Spleen (tissue), 11 donors: Measurements from ENCODE around the gene PDE2A. TPM values are rescaled to one million over a fixed set of nuclear protein-coding genes. Genes with fewer than 3 reads are reported as not detected.

Experiments used
- DNase-seq: peaks from one replicate; pipeline ENCODE4 v3.0.0-alpha.2; 2020
- H3K27ac ChIP-seq, 8 donors: fragments of 200-600 bp; sonication (generic) in 7 of 8; 1 replicate in 4 of 8; 2 replicates in 4 of 8; pipeline versions ENCODE4 v1.5.0 to v1.8.0; 2016 to 2021; ENCODE audit warnings: inconsistent platforms in 4 of 8, mild to moderate bottlenecking in 4 of 8, moderate library complexity in 1 of 8
- H3K27me3 ChIP-seq, 7 donors: fragments of 200-600 bp; sonication (generic) in 6 of 7; replicated peaks in 1 of 7; 1 replicate in 4 of 7; 2 replicates in 3 of 7; pipeline versions ENCODE4 v1.5.0 to v1.8.0; 2016 to 2021; ENCODE audit warnings: inconsistent platforms in 3 of 7, mild to moderate bottlenecking in 1 of 7
- H3K36me3 ChIP-seq, 6 donors: fragments of 200-600 bp; sonication (generic) in 5 of 6; 1 replicate in 4 of 6; 2 replicates in 2 of 6; pipeline versions ENCODE4 v1.5.0 to v1.8.0; 2016 to 2021; ENCODE audit warnings: inconsistent platforms in 2 of 6
- H3K4me1 ChIP-seq, 6 donors: fragments of 200-600 bp; sonication (generic) in 5 of 6; 1 replicate in 3 of 6; 2 replicates in 3 of 6; pipeline versions ENCODE4 v1.5.0 to v1.8.0; 2016 to 2021; ENCODE audit warnings: inconsistent platforms in 3 of 6
- H3K4me3 ChIP-seq, 8 donors: fragments of 200-600 bp; sonication (generic) in 7 of 8; 1 replicate in 4 of 8; 2 replicates in 4 of 8; pipeline versions ENCODE4 v1.5.0 to v1.8.0; 2016 to 2021; ENCODE audit warnings: inconsistent platforms in 4 of 8, mild to moderate bottlenecking in 4 of 8, moderate library complexity in 2 of 8
- H3K9me3 ChIP-seq, 8 donors: fragments of 200-600 bp; sonication (generic) in 7 of 8; 1 replicate in 4 of 8; 2 replicates in 4 of 8; pipeline versions ENCODE4 v1.5.0 to v1.8.0; 2016 to 2021; ENCODE audit warnings: inconsistent platforms in 4 of 8
- CTCF ChIP-seq, 11 experiments: fragments of 200-600 bp in 7 of 11; fragments of 450-650 bp in 4 of 11; sonication (generic) in 4 of 11; IDR thresholded peaks in 8 of 11; conservative IDR thresholded peaks in 3 of 11; 1 replicate in 7 of 11; 2 replicates in 4 of 11; pipeline versions ENCODE4 v1.4.0 to v1.8.0; 2016 to 2021; ENCODE audit warnings: antibody characterized with exemption in 11 of 11, inconsistent platforms in 4 of 11, mild to moderate bottlenecking in 1 of 11
- POLR2A ChIP-seq, 3 donors: fragments of 450-650 bp; IDR thresholded peaks; one replicate each; pipeline ENCODE4 v1.5.1; 2017; ENCODE audit warnings: antibody characterized with exemption in 3 of 3, mild to moderate bottlenecking in 1 of 3
- POLR2AphosphoS5 ChIP-seq, 3 donors: sonication (generic); formaldehyde crosslinking; IDR thresholded peaks; one replicate each; pipeline ENCODE4 v1.5.1; 2017; ENCODE audit warnings: antibody characterized with exemption in 3 of 3
- WGBS, 5 donors: extraction: QIAGEN DNeasy Blood & Tissue Kit in 3 of 5; methylation state at CpG; one replicate each; pipeline versions ENCODE4 v1.1.5 to v1.1.7; 2013 to 2018; 5-methylcytosine and 5-hydroxymethylcytosine counted together
- intact Hi-C: fragments of 100-400 bp; cut with DNase I; formaldehyde crosslinking; loops from one replicate; pipeline ENCODE4 v1.15.0; 2023; ENCODE audit warnings: low total_unique reads
- polyA plus RNA-seq, 3 donors: library from polyadenylated mRNA; stranded (reverse); fragments of 200-250 nt; gene quantifications; one replicate each; pipeline ENCODE4 v1.2.1, GENCODE V29; 2013
- total RNA-seq, 7 donors: library from RNA; depleted of rRNA in 3 of 7; stranded (reverse); fragments of >200 nt in 3 of 7; fragmentation: NEBNext Ultra II Directional in 4 of 7; extraction: Animal tissue kit (Norgen Biotek cat#: 25700) in 4 of 7; gene quantifications; one replicate each; pipeline versions ENCODE4 v1.1.0 to v1.2.1, GENCODE V29; 2016 to 2021
- donor health status: healthy with polysubstance abuse.
- donor health status: DM: no; HTN: no; CAD: no; lungs with moderate emphysema.
- donor health status: DM: no; HTN: no; CAD: no.
- donor health status: Bipolar disorder and iron deficiency.
- donor health status: healthy.
- donor health status: DM: no; HTN: no; CAD: no.
- donor health status: DM: yes; HTN: yes; CAD: no.

Gene PDE2A
- total and polyA plus RNA-seq, 10 donors, result 58.2 to 584 (median 333) TPM

GRCh38 chr11:72583616-72584292, 90.5 kb downstream of the PDE2A start:
- H3K4me3 ChIP-seq, result peak overlapping the region in 4 of 8 donors; percentile 19 to 66 (median 30)

GRCh38 chr11:72583177-72583553, 91.1 kb downstream of the PDE2A start:
- Histone ChIP-seq H3K36me3 (peaks cover 0 to 85% (median 22%) of the 10 kb centered on the region in 6 donors), H3K27me3 (peaks cover 0 to 27% (median 0%) of the 10 kb centered on the region in 7 donors), H3K27ac (no peak overlapping the region), H3K4me3 (no peak overlapping the region), H3K9me3 (no peaks in the 10 kb centered on the region), H3K4me1 (peaks cover 9 to 50% (median 22%) of the 10 kb centered on the region in 6 donors)
- 47 to 100% (median 68%) methylated on average over 2 of the region's 2 CpGs for WGBS, 5 donors
- intact Hi-C loops, result no loop called here
- no peak for TF ChIP-seq POLR2A (IDR thresholded peaks at IDR 0.05)
- TF ChIP-seq POLR2AphosphoS5 (IDR thresholded peaks at IDR 0.05), result peak in 1 of 3 donors; percentile 11
- TF ChIP-seq CTCF (IDR thresholded peaks at IDR 0.05 in 8 of 11, conservative IDR thresholded peaks at IDR 0.05 in 3 of 11), result no peak
- DNase-seq, result peak; percentile 51

More at GRCh38 chr11:72583616-72584292, 90.5 kb downstream of the PDE2A start:
- H3K27me3 ChIP-seq, result peaks cover 0 to 31% (median 0%) of the 10 kb centered on the region in 7 donors
- peaks cover 9 to 56% (median 25%) of the 10 kb centered on the region in 6 donors for H3K4me1 ChIP-seq
- WGBS, 5 donors, result 83 to 92% (median 87%) methylated on average over 21 to 22 of the region's 22 CpGs
- H3K27ac ChIP-seq, result peak overlapping the region in 1 of 8 donors; percentile 62
- TF ChIP-seq POLR2A (IDR thresholded peaks at IDR 0.05), result no peak
- no peak for TF ChIP-seq POLR2AphosphoS5 (IDR thresholded peaks at IDR 0.05)
- no peak for TF ChIP-seq CTCF (IDR thresholded peaks at IDR 0.05 in 8 of 11, conservative IDR thresholded peaks at IDR 0.05 in 3 of 11)
- no peak for DNase-seq
- intact Hi-C loops, result no loop called here
- H3K36me3 ChIP-seq, result peaks cover 0 to 85% (median 21%) of the 10 kb centered on the region in 6 donors
- H3K9me3 ChIP-seq, result no peaks in the 10 kb centered on the region

GRCh38 chr11:72582206-72583176, 91.7 kb downstream of the PDE2A start:
- intact Hi-C loops, result no loop called here
- TF ChIP-seq POLR2AphosphoS5 (IDR thresholded peaks at IDR 0.05), result no peak
- TF ChIP-seq POLR2A (IDR thresholded peaks at IDR 0.05), result no peak
- TF ChIP-seq CTCF (IDR thresholded peaks at IDR 0.05 in 8 of 11, conservative IDR thresholded peaks at IDR 0.05 in 3 of 11), result no peak
- H3K27me3 ChIP-seq, result peaks cover 0 to 27% (median 0%) of the 10 kb centered on the region in 7 donors
- no peak overlapping the region for H3K4me3 ChIP-seq
- no peaks in the 10 kb centered on the region for H3K9me3 ChIP-seq
- peak; percentile 66 for DNase-seq
- peaks cover 9 to 43% (median 22%) of the 10 kb centered on the region in 6 donors for H3K4me1 ChIP-seq
- H3K36me3 ChIP-seq, result peaks cover 0 to 91% (median 23%) of the 10 kb centered on the region in 6 donors
- H3K27ac ChIP-seq, result no peak overlapping the region
- 89 to 91% (median 91%) methylated on average over 14 of the region's 14 CpGs for WGBS, 5 donors
